ENCODE measurements around the gene HAAO. TPM values are rescaled to one million over a fixed set of nuclear protein-coding genes. Genes with fewer than 3 reads are reported as not detected.

HAAO gene
- total and polyA plus RNA-seq, 11 donors = 1.3 to 10.6 (median 2.2) TPM

DNA sequence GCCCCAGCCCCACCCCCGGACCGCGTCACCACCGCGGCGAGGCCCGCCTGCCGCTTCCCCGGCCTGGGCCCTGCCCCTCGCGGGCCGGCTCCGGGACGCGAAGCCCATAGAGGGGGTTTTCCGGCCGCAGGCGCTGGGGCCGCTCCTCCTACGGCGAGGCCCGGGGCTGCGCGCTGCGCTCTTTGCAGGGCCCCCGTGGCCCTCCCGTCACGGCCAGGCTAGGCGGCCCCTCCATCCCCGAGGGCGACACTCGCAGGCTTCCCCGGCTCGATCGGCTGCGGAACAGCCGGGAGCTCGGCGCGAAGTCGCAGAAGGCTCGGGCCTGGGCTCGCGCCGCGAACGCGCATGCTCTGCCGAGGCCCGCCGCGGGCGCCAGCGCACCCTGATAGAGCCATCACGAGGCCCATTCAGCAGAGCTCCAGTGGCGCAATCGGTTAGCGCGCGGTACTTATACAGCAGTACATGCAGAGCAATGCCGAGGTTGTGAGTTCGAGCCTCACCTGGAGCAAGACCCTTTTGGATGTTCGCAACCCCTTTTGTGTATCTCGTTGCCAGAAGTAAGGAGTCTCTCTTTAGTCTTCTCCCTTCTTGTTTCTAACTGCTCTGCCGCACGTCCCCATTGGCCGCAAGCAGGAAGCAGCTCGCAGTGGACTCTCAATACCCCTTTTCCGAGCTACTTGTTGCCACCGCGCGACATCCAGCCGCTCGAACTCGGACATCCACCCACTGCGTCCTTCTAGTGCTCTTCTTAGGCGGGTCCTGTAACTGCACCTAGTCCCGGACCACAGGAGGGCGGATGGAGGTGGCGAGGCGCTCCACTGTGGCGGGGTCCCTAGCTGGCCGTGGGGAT lies 18.0 kb upstream of the HAAO start:
- H3K4me1 ChIP-seq = peaks cover 0 to 27% (median 12%) of the 10 kb centered on the region in 12 donors
- H3K27me3 ChIP-seq = no peaks in the 10 kb centered on the region
- WGBS, 4 donors = 0 to 1% (median 1%) methylated on average over 42 to 83 of the region's 83 CpGs
- peaks cover 0 to 5% (median 0%) of the 10 kb centered on the region in 12 donors for H3K9me3 ChIP-seq
- ATAC-seq = peak; percentile 89 to 94 (median 90)
- TF ChIP-seq, protein P1, sequence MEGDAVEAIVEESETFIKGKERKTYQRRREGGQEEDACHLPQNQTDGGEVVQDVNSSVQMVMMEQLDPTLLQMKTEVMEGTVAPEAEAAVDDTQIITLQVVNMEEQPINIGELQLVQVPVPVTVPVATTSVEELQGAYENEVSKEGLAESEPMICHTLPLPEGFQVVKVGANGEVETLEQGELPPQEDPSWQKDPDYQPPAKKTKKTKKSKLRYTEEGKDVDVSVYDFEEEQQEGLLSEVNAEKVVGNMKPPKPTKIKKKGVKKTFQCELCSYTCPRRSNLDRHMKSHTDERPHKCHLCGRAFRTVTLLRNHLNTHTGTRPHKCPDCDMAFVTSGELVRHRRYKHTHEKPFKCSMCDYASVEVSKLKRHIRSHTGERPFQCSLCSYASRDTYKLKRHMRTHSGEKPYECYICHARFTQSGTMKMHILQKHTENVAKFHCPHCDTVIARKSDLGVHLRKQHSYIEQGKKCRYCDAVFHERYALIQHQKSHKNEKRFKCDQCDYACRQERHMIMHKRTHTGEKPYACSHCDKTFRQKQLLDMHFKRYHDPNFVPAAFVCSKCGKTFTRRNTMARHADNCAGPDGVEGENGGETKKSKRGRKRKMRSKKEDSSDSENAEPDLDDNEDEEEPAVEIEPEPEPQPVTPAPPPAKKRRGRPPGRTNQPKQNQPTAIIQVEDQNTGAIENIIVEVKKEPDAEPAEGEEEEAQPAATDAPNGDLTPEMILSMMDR (IDR thresholded peaks at IDR 0.05) = peak in 1 of 12 donors; percentile 15
- TF ChIP-seq POLR2A (IDR thresholded peaks at IDR 0.05) = peak in 1 of 2 donors; percentile 75
- H3K4me3 ChIP-seq = peak overlapping the region; percentile 41 to 84 (median 66)
- DNase-seq = peak; percentile 93 to 96 (median 95)
- intact Hi-C loops (cut with DNase I) = no loop called here
- peak overlapping the region; percentile 97 to 100 (median 99) for H3K27ac ChIP-seq
- no peaks in the 10 kb centered on the region for H3K36me3 ChIP-seq

DNA sequence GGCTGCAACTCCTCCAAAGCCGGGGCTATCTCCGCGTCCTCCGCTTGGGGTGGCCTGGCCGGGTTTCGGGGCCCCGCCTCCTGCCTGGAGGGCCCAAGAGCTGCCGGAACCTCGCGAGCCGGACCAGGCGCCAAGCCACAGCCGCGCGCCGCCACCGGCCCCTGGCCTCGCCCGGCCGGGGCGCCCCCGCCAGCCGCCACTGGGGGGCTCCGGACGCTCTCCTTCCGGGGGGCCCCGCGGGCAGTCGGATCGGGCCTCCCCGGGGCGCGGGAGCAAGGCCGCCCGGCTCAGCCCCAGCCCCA lies 17.4 kb upstream of the HAAO start:
- Histone ChIP-seq H3K9me3 (peaks cover 0 to 5% (median 0%) of the 10 kb centered on the region in 12 donors), H3K27ac (peak overlapping the region; percentile 97 to 100 (median 99)), H3K27me3 (no peaks in the 10 kb centered on the region), H3K4me1 (peaks cover 0 to 27% (median 12%) of the 10 kb centered on the region in 12 donors), H3K36me3 (no peaks in the 10 kb centered on the region), H3K4me3 (peak overlapping the region; percentile 41 to 84 (median 66))
- TF ChIP-seq POLR2A (IDR thresholded peaks at IDR 0.05) = no peak
- TF ChIP-seq, protein P1 (IDR thresholded peaks at IDR 0.05) = peak in 8 of 12 donors; percentile 19 to 55 (median 45)
- ATAC-seq = peak; percentile 24 to 75 (median 64)
- peak; percentile 86 to 93 (median 90) for DNase-seq
- intact Hi-C loops (cut with DNase I) = no loop called here
- WGBS, 4 donors = 0 to 1% (median 0%) methylated on average over 8 to 35 of the region's 35 CpGs

DNA sequence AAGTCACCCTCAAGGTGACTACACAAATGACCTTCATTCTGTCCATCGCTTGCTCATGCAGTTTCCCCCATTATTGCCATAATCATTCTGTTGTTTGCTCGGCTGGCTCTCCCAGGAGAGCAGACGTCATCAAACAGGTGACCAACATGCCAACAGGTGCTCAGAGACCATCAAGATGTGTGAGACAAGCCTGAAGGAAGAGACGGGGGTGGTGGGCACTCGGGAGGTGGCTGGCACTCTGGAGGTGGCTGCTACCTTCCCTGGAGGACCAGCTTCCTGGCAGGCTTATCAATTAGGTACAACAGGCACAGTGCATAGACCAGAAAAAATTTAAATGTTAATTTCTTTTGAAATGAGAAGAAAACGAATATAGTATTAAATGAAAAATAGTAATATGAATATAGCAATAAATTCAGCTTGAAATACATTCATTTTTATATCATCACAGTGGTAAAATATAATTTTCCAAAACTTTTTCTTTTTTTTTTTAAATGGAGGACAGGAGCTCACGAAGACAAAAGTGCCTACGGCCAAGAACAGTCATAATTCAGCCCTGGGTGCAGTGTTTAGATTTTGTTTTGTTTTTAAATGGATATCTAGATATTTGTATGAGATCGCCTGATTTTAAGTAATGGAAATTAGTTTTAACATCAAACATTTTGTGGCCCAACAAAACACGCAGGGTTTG lies 16.9 kb upstream of the HAAO start:
- no peak for DNase-seq
- ATAC-seq = no peak
- WGBS, 4 donors = 38 to 45% (median 40%) methylated on average over 10 of the region's 10 CpGs

More for the DNA sequence above, 16.9 kb upstream of the HAAO start:
- Histone ChIP-seq H3K27ac (peak overlapping the region; percentile 97 to 100 (median 99)), H3K27me3 (no peaks in the 10 kb centered on the region), H3K9me3 (peaks cover 0 to 4% (median 0%) of the 10 kb centered on the region in 12 donors), H3K4me3 (peak overlapping the region; percentile 41 to 84 (median 66)), H3K36me3 (no peaks in the 10 kb centered on the region), H3K4me1 (peaks cover 0 to 27% (median 12%) of the 10 kb centered on the region in 12 donors)
- TF ChIP-seq POLR2A (IDR thresholded peaks at IDR 0.05) = no peak
- TF ChIP-seq, protein P1 (IDR thresholded peaks at IDR 0.05) = no peak
- intact Hi-C loops (cut with DNase I) = no loop called here
